HepG2 (cell line): Measurements from ENCODE around the gene RGS19. TPM values are rescaled to one million over a fixed set of nuclear protein-coding genes. Genes with fewer than 3 reads are reported as not detected.

Source experiments
- AHDC1 ChIP-seq: sonication (generic); formaldehyde crosslinking; IDR thresholded peaks from 2 replicates; pipeline ENCODE4 v1.5.1; 2020; ENCODE audit warnings: mild to moderate bottlenecking, missing genetic modification reagents, borderline replicate concordance
- ATF4 ChIP-seq, 2 experiments: fragments of 450-650 bp in 1 of 2; sonication (generic) in 1 of 2; formaldehyde crosslinking; IDR thresholded peaks; 2 replicates each; pipeline versions ENCODE4 v1.5.0 to v1.8.0; 2020 to 2022; ENCODE audit warnings: mild to moderate bottlenecking in 1 of 2, missing genetic modification reagents in 1 of 2
- BATF2 ChIP-seq: sonication (generic); formaldehyde crosslinking; IDR thresholded peaks from 2 replicates; pipeline ENCODE4 v1.8.0; 2022; ENCODE audit warnings: mild to moderate bottlenecking, missing genetic modification reagents, moderate library complexity
- BCL3 ChIP-seq: sonication (generic); formaldehyde crosslinking; IDR thresholded peaks from 2 replicates; pipeline ENCODE4 v1.5.1; 2020; ENCODE audit warnings: mild to moderate bottlenecking, missing genetic modification reagents, moderate library complexity
- CBX2 ChIP-seq, 2 experiments: fragments of 200-600 bp in 1 of 2; sonication (generic); formaldehyde crosslinking in 1 of 2; IDR thresholded peaks; 2 replicates each; pipeline versions ENCODE4 v1.7.0 to v1.8.1; 2018 to 2022; ENCODE audit warnings: low read depth in 2 of 2, low read length in 1 of 2, mild to moderate bottlenecking in 1 of 2, missing genetic modification reagents in 1 of 2
- GABPB1 ChIP-seq: IDR thresholded peaks from 2 replicates; pipeline ENCODE4 v1.6.1; 2016; ENCODE audit warnings: mild to moderate bottlenecking, missing genetic modification reagents, moderate library complexity, missing compliant biosample characterization
- GPBP1L1 ChIP-seq: sonication (generic); formaldehyde crosslinking; IDR thresholded peaks from 2 replicates; pipeline ENCODE4 v1.5.0; 2020; ENCODE audit warnings: mild to moderate bottlenecking, missing genetic modification reagents
- HNRNPUL1 ChIP-seq: fragments of 200-400 bp; formaldehyde crosslinking; IDR thresholded peaks from 2 replicates; pipeline ENCODE4 v1.6.1; 2017; ENCODE audit warnings: low read depth, mild to moderate bottlenecking, low read length, moderate library complexity
- JARID2 ChIP-seq: sonication (generic); formaldehyde crosslinking; IDR thresholded peaks from 2 replicates; pipeline ENCODE4 v1.8.1; 2023; ENCODE audit warnings: missing genetic modification reagents, inconsistent platforms; ENCODE audit not compliant: insufficient replicate concordance
- NFE2L2 ChIP-seq: fragments of 150-350 bp; IDR thresholded peaks from 2 replicates; pipeline ENCODE4 v1.6.1; 2014; ENCODE audit warnings: low read length
- RARA ChIP-seq: IDR thresholded peaks from 2 replicates; pipeline ENCODE4 v1.6.1; 2016; ENCODE audit warnings: missing genetic modification reagents, missing compliant biosample characterization
- SIX1 ChIP-seq: sonication (generic); formaldehyde crosslinking; IDR thresholded peaks from 2 replicates; pipeline ENCODE4 v1.4.0; 2020; ENCODE audit warnings: missing genetic modification reagents, borderline replicate concordance
- SIX4 ChIP-seq: sonication (generic); formaldehyde crosslinking; IDR thresholded peaks from 2 replicates; pipeline ENCODE4 v1.4.0; 2020; ENCODE audit warnings: missing genetic modification reagents
- SYNCRIP ChIP-seq: fragments of 200-400 bp; formaldehyde crosslinking; IDR thresholded peaks from 2 replicates; pipeline ENCODE4 v1.6.1; 2018; ENCODE audit warnings: mild to moderate bottlenecking, low read depth, low read length; ENCODE audit not compliant: insufficient read depth
- TBL1XR1 ChIP-seq: fragments of 150-350 bp; IDR thresholded peaks from 2 replicates; pipeline ENCODE4 v1.6.1; 2014; ENCODE audit warnings: borderline replicate concordance, low read length; ENCODE audit not compliant: partially characterized antibody
- ZMYM4 ChIP-seq: sonication (generic); formaldehyde crosslinking; IDR thresholded peaks from 2 replicates; pipeline ENCODE4 v1.8.1; 2023; ENCODE audit warnings: mild to moderate bottlenecking, missing genetic modification reagents
- ZNF549 ChIP-seq: sonication (generic); formaldehyde crosslinking; IDR thresholded peaks from 2 replicates; pipeline ENCODE4 v1.5.0; 2020; ENCODE audit warnings: missing genetic modification reagents
- ZNF776 ChIP-seq: sonication (generic); formaldehyde crosslinking; IDR thresholded peaks from 2 replicates; pipeline ENCODE4 v1.4.0; 2020; ENCODE audit warnings: mild to moderate bottlenecking, missing genetic modification reagents
- polyA plus RNA-seq, 8 experiments: library from polyadenylated mRNA; depleted of rRNA in 3 of 8; stranded (reverse) in 7 of 8; unstranded in 1 of 8; fragments of >200 nt; fragmentation: Illumina TruSeq in 4 of 8; extraction: Trizol in 4 of 8; gene quantifications; 2 replicates each; pipeline versions ENCODE4 v1.2.1 to v1.2.3, GENCODE V29; 2011 to 2016; ENCODE audit warnings: low read depth in 4 of 8, missing spikeins in 1 of 8, mixed read lengths in 1 of 8; ENCODE audit not compliant: insufficient read depth in 1 of 8
- total RNA-seq, 5 experiments: library from RNA; depleted of rRNA; stranded (reverse); fragments of >200 nt; fragmentation: Illumina TruSeq; extraction: Trizol; gene quantifications; 2 replicates each; pipeline ENCODE4 v1.2.3, GENCODE V29; 2016; ENCODE audit warnings: low read depth in 1 of 5

RGS19 gene
- total and polyA plus RNA-seq, 2 of the 13 experiments (the other 11 are each of a cell fraction or from before 2014, with no cell fraction given): 10.7 to 11.9 TPM

- TF ChIP-seq AHDC1 (CRISPR knock-in tag) (0 out of 2 replicates have a peak, but pooled peaks have one; percentile 51), CBX2 (IDR thresholded peaks at IDR 0.05; ENCODE audit: low read depth, low read length) (no peak), CBX2 (CRISPR knock-in tag; IDR thresholded peaks at IDR 0.05; ENCODE audit: low read depth) (no peak), SIX1 (CRISPR knock-in tag) (peak; percentile 57; the same call in 1 of the 2 replicates), SIX4 (CRISPR knock-in tag) (no peak), GPBP1L1 (no peak), BATF2 (CRISPR knock-in tag) (no peak), ATF4 (CRISPR knock-in tag; IDR thresholded peaks at IDR 0.05) (peak in 1 of 2 experiments; percentile 57; a peak in 1 of 4 replicates), JARID2 (CRISPR knock-in tag) (no peak), ZNF776 (CRISPR knock-in tag) (no peak; the same call in 1 of the 2 replicates), ZNF549 (CRISPR knock-in tag) (no peak), SYNCRIP (no peak), NFE2L2 (no peak), BCL3 (CRISPR knock-in tag) (peak; percentile 80; the same call in 1 of the 2 replicates), RARA (peak; percentile 51), HNRNPUL1 (no peak), TBL1XR1 (no peak), ZMYM4 (CRISPR knock-in tag) (peak; percentile 63), GABPB1 (CRISPR knock-in tag) (peak; percentile 58; the same call in 1 of the 2 replicates)
Measured at GRCh38 chr20:64024141-64024990, 55.0 kb downstream of the RGS19 start (continued).
